Hematopoietic multipotent progenitor cell (in vitro differentiated cells): ENCODE data around the gene PTPRG. TPM values are rescaled to one million over a fixed set of nuclear protein-coding genes. Genes with fewer than 3 reads are reported as not detected.

ENCODE experiments used
- DNase-seq, 3 donors: peaks; one replicate each; pipeline ENCODE4 v3.0.0-alpha.2; 2011 to 2015; ENCODE audit warnings: low read depth in 2 of 3, low spot score in 2 of 3
- total RNA-seq: library from RNA; depleted of rRNA; stranded (reverse); fragments of >200 nt; gene quantifications from one replicate; pipeline ENCODE4 v1.2.3, GENCODE V29; 2012

The PTPRG gene
- total RNA-seq, 1 donor: under 0.01 TPM

- no peak for DNase-seq
Observed at GRCh38 chr3:61615643-61616042, 54.3 kb downstream of the PTPRG start.

GRCh38 chr3:61616586-61616985, 55.2 kb downstream of the PTPRG start:
- DNase-seq: no peak

DNA sequence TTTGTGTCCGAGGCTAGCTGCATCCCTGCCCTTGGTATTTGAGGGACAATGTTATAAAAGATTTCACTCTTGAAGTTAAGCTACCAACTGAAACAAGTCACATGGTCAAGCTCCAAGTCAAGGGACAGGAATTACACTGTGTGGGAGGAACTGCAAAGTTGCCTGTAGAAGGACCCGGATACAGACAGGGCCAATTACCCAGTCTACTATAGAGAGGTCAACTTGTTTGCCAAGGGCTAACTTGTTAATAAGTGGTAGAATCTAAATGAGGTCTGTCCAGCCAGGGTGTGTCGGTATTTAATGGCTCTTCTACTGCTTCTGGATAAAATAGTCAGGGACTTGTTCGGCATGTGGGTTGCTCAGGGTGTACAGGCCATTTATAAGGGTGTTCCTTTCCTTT, 55.7 kb downstream of the PTPRG start:
- DNase-seq: no peak

DNA sequence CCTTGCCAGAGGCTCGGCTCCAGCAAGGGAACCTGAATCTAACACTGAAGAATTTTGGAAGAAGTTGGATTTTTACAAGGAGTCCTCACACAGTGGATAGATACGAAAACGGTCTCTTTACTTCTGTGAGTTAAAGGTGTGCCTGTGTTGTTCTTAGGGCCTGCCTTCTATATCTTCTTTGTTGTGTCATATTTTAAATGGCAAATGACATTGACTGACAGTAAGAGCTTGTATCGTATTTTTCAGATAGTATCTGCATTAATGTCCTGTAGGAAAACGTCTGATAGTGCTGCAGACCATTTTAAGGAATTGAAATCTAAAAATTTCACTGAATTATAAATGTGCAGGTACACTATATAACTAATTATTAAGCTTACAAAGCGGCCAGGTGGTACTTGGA, 56.3 kb downstream of the PTPRG start:
- no peak for DNase-seq

GRCh38 chr3:61618231-61618630, 56.9 kb downstream of the PTPRG start:
- DNase-seq: no peak

DNA sequence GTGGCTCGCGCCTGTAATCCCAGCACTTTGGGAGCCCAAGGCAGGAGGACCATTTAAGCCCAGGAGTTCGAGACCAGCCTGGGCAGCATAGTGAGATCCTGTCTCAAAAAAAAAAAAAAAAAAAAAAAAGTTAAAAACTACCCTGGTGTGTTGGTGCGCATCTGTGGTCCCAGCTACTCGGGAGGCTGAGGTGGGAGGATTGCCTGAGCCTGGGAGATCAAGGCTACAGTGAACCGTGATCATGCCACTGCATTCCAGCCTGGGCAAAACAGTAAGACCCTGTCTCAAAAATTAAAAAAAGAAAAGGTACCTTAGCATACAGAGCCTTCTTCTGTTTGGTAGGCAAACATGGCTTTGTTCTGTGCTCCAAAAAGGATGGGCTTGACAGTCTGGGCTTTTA, 57.5 kb downstream of the PTPRG start:
- no peak for DNase-seq

GRCh38 chr3:61620073-61620472, 58.7 kb downstream of the PTPRG start:
- no peak for DNase-seq

DNA sequence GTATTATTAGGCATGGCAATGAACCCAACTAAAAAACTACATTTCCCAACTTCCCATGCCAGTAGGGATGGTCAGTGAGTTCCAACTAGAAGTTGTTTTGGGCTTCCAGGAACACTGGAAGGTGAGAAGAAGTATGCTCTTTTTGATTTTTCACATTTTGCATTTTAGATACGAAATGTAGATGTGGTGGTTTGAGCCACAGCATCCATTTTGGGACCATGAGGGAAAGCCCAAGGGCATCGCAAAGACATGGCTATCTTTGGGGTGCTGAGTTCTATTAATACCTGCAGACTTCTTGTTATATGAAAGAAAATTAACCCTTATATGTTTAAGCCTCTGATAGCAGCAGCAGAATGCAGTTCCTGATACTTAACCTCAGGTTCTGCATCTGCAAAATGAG, 62.9 kb downstream of the PTPRG start:
- DNase-seq: no peak

GRCh38 chr3:61625429-61625828, 64.1 kb downstream of the PTPRG start:
- DNase-seq: no peak

GRCh38 chr3:61626484-61626883, 65.1 kb downstream of the PTPRG start:
- DNase-seq: no peak

DNA sequence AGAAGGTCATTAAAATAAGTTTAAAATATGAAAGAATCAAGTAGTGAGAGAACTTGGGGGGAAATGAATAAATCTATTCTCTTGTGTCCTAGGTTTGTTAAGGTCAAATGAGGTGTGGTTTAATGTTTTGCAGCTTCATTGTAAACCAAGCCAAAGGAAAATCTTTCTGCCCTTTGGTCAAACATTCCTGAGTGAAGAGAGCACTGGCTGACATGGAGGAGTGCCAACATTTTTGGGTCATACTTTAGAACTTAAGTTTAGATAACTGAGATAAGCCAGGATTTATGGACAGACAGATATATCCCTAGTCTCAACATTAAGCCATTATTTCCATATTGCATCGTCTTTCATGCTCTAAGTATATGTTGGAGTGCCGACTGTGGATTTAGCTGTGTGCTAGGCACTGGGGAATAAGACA, 66.4 kb downstream of the PTPRG start:
- no peak for DNase-seq

DNA sequence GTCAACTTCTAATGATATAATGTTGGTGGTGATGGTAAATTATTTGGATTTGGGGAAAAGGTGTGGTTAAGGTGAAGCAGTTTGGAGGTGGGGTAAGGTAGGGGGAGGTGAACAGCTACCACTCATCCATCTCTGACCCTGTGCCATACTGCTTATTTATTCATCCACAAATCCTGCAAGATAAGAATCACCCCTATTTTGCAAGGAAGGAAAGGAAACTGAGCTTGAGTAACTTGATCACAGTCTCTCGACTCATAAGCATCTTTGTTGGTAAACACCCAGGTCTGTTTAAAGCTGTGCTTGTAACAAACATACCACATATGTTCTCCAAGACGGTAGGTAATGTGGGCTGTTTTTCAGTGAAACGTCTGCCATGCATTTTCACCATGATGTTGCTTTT, 67.3 kb downstream of the PTPRG start:
- no peak for DNase-seq

DNA sequence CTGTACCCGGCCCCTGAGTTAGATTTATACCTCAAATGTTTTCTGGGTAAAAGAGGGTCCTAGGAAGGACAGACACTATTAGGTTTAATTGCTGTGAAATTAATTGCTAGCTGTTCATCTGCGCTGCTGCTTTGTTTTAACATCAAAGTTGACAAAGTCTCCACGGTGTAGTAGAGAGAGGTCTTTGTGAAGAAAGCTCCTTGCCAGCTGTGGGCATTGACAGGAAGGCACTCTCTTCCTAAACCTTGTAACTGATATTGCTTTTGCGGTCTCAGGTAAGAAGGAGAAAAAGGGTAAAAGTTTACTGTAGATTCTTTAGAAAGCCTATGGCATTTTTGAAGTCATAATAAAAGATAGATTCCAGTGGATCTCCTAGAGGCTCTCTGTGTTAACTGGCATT, 68.1 kb downstream of the PTPRG start:
- no peak for DNase-seq

GRCh38 chr3:61631108-61631769, 69.9 kb downstream of the PTPRG start:
- DNase-seq: no peak

GRCh38 chr3:61632568-61633175, 71.3 kb downstream of the PTPRG start:
- DNase-seq: no peak

GRCh38 chr3:61634678-61635077, 73.3 kb downstream of the PTPRG start:
- DNase-seq: no peak

DNA sequence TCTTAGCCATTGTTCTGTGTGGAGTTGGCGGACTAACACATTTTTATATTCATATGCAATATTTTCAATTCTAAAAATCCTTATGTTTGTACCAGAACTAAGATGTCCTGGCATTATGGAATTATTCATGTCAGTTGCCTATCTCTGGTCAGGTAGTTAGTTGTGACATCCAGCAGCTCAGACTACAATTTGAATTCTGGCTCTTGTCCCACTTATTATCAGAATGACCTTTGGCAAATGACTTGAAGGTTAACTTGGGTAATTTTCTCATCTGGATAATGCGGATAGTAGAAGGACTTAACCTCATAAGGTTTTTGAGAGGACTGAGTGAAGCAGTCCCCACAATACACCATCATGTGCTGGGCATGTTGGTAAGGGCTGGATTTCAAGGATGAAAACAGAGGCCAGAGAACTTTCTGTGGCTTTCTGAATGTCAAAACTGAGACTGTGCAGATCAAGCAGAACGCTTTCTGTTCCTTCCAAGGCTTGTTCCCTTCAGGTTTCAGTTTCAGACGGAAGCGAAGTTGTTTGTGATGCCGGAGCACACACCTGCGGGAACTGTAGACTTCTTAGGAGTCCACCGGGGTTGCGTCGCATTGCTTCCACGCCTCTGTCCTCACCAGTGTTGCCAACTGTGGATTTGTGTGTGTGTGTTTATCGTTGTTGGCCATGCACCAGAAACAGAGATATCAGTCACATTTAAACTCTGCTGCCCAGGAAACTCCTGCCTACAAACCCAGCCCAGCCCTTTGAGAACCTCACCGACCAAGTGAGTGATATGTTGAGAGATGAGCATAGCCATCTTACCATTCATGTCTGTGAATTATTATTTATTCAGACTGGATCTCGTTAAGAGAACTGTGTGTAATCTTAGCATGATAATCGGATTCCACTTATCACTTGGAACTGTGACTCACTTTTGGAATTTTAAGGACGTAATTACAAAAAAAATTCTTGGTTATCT, 76.0 kb downstream of the PTPRG start:
- no peak for DNase-seq

- DNase-seq: no peak
Observed at GRCh38 chr3:61638741-61639140, 77.4 kb downstream of the PTPRG start.

GRCh38 chr3:61639991-61640390, 78.6 kb downstream of the PTPRG start:
- no peak for DNase-seq

DNA sequence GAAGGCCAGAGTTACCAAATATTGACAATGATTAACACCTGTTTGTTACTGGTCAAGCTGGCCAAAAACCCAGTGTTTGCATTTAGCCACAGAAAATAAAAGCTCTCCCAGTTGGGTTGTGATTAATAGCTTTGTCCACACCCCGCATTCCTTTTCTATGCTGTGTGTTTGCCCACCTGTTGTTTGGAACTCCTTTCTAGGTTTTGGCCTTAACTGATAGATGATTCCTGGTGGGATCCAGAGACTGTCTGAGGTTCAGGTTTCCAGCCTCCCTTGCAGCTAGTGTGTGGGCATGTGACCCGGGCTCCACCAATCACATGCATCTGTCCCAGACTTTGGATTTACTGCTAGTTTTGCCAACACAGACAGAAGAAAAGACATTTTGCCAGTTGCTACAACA, 83.8 kb downstream of the PTPRG start:
- DNase-seq: no peak

DNA sequence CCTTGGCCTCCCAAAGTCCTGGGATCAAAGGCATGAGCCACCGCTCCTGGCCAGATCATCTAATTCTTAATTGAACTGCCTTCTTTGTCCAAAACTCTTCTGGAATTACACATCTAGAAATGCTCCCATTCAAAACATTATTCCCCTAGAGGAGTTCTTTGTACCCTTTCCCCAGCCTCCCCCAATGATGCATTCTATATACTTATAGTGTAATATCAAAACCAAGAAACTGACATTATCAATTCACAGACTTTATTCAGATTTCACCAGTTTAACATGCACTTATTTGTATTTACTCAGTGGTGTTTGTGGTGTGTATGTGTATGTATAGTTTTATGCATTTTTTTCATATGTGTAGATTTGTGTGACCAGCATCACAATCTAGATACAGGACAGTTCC, 85.0 kb downstream of the PTPRG start:
- DNase-seq: no peak
